ENCODE results near the gene CRK. TPM values are rescaled to one million over a fixed set of nuclear protein-coding genes. Genes with fewer than 3 reads are reported as not detected.

CRK gene
- total RNA-seq, 1 donor from 2014 or later, result 66.2 TPM

DNA sequence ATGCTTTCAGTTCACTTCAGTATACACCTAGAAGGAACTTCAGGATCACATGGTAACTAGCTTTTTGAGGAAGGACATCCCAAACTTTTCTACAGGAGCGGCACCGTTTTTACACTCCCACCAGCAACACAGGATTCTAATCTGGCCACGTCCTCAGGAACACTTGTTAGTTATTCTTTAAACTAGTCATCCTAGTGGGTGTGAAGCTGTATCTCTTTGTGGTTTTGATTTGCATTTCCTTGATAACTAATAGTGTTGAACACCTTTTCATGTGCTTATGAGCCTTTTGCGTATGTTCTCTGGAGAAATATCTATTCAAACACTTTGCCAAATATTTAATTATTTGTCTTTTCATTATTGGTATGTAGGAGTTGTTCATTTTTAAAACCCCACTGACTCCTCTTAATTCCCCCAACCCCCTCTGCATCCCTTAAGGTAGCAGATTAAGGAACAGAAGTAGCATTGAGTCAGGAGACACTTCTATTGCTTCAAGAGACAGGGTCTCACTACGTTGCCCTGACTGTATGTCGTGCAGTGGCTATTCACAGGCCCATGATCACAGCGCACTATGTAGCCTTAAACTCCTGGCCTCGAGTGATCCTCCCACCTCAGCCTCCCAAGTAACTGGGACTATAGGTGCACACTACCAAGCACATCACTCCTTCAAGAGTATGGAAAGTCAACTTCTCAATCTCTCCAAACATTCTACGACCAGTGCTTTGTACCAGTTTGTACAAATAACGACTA, 81.4 kb downstream of the CRK start:
- H3K9me3 ChIP-seq, result no peaks in the 10 kb centered on the region
- peaks cover 86% of the 10 kb centered on the region for H3K4me1 ChIP-seq
- TF ChIP-seq, protein P1, sequence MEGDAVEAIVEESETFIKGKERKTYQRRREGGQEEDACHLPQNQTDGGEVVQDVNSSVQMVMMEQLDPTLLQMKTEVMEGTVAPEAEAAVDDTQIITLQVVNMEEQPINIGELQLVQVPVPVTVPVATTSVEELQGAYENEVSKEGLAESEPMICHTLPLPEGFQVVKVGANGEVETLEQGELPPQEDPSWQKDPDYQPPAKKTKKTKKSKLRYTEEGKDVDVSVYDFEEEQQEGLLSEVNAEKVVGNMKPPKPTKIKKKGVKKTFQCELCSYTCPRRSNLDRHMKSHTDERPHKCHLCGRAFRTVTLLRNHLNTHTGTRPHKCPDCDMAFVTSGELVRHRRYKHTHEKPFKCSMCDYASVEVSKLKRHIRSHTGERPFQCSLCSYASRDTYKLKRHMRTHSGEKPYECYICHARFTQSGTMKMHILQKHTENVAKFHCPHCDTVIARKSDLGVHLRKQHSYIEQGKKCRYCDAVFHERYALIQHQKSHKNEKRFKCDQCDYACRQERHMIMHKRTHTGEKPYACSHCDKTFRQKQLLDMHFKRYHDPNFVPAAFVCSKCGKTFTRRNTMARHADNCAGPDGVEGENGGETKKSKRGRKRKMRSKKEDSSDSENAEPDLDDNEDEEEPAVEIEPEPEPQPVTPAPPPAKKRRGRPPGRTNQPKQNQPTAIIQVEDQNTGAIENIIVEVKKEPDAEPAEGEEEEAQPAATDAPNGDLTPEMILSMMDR (IDR thresholded peaks at IDR 0.05), result no peak
- no peaks in the 10 kb centered on the region for H3K27me3 ChIP-seq (ENCODE audit: low read depth)
- no peak overlapping the region for H3K27ac ChIP-seq
- intact Hi-C loops (cut with DNase I), result no loop called here
- H3K4me3 ChIP-seq, result no peak overlapping the region
- no peak for DNase-seq
- peaks cover 38% of the 10 kb centered on the region for H3K36me3 ChIP-seq
- ATAC-seq, result peak; percentile 24 to 65

DNA sequence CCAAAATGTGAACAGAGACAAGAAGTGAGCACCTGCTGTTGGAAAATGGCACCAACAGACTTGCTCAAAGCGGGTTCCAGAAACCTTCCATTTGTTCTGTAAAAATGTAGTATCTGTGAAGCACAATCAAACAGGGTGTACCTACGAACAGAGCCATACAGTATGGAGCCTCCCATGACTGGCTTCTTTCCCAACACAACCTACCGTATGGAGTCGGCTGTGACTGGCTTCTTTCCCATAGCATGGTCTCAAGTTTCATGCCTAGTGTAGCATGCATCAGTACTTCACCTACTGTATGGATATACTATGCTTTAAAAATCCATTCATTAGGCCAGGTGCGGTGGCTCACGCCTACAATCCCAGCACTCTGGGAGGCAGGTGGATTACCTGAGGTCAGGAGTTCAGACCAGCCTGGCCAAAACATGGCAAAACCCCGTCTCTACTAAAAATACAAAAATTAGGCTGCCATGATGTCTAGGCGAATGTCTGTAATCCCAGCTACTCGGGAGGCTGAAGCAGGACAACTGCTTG, 82.3 kb downstream of the CRK start:
- ATAC-seq (peak in 1 of 2 donors; percentile 25), DNase-seq (no peak)
- Histone ChIP-seq H3K9me3 (no peaks in the 10 kb centered on the region), H3K4me3 (no peak overlapping the region), H3K36me3 (peaks cover 38% of the 10 kb centered on the region), H3K4me1 (peaks cover 86% of the 10 kb centered on the region), H3K27me3 (ENCODE audit: low read depth) (no peaks in the 10 kb centered on the region), H3K27ac (no peak overlapping the region)
- TF ChIP-seq, protein P1 (IDR thresholded peaks at IDR 0.05), result no peak
- intact Hi-C loops (cut with DNase I), result no loop called here

DNA sequence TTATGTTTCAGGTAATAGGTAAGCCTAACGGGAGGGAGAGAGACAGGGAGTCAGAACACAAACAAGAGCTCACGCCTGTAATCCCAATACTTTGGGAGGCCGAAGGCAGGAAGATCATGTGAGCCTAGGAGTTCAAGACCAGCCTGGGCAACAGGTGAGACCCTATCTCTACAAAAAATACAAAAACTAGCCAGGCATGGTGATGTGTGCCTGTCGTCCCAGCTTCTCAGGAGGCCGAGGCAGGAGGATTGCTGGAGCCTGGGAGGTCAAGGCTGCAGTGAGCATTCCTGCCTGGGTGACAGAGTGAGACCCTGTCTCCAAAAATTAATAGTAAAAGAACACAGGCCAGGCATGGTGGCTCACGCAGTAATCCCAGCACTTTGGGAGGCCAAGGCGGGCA, 83.4 kb downstream of the CRK start:
- no peak overlapping the region for H3K4me3 ChIP-seq
- TF ChIP-seq, protein P1 (IDR thresholded peaks at IDR 0.05), result no peak
- ATAC-seq, result no peak
- H3K27ac ChIP-seq, result no peak overlapping the region
- H3K9me3 ChIP-seq, result no peaks in the 10 kb centered on the region
- no peaks in the 10 kb centered on the region for H3K27me3 ChIP-seq (ENCODE audit: low read depth)
- H3K4me1 ChIP-seq, result peaks cover 83% of the 10 kb centered on the region
- DNase-seq, result no peak
- peaks cover 30% of the 10 kb centered on the region for H3K36me3 ChIP-seq
- intact Hi-C loops (cut with DNase I), result no loop called here

DNA sequence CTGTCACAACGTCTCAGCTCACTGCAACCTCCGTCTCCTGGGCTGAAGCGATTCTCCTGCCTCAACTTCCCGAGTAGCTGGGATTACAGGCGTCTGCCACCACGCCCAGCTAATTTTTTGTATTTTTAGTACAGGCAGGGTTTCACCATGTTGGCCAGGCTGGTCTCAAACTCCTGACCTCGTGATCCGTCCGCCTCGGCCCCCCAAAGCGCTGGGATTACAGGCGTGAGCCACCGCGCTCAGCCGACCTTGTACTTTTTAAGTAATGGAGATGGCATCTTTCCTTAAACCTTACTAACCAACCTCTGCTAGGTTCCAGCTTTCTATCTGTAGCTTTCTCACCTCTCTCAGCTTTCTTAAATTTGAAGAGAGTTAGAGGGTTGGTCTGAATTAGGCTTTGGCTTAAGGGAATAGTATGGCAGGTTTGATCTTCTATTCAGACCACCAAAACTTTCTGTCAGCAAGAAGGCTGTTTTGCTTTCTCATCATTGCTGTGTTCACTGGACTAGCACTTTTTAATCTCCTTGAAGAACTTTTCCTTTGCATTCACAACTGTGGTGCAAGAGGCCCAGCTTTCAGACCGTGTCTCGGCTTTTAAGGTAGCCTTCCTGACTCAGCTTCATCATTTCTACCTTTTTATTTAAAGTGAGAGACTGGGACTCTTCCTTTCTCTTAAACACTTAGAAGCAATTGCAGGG, 84.0 kb downstream of the CRK start:
- peaks cover 30% of the 10 kb centered on the region for H3K36me3 ChIP-seq
- ATAC-seq, result no peak
- no peaks in the 10 kb centered on the region for H3K9me3 ChIP-seq
- intact Hi-C loops (cut with DNase I), result no loop called here
- peaks cover 82% of the 10 kb centered on the region for H3K4me1 ChIP-seq
- H3K27ac ChIP-seq, result no peak overlapping the region
- H3K27me3 ChIP-seq (ENCODE audit: low read depth), result no peaks in the 10 kb centered on the region
- H3K4me3 ChIP-seq, result no peak overlapping the region
- DNase-seq, result no peak
- TF ChIP-seq, protein P1 (IDR thresholded peaks at IDR 0.05), result no peak

Other genes starting within 250 kb of the CRK start
- not detected for gene BHLHA9, start 185.8 kb downstream of the CRK start, total RNA-seq
- gene TRARG1, start 176.6 kb downstream of the CRK start, total RNA-seq, result not detected
- gene YWHAE, start 56.0 kb downstream of the CRK start, total RNA-seq, result 383 TPM
- 213 TPM for gene MYO1C, start 36.5 kb upstream of the CRK start, total RNA-seq
- 57.9 TPM for gene INPP5K, start 60.4 kb upstream of the CRK start, total RNA-seq
- gene PITPNA, start 106.6 kb upstream of the CRK start, total RNA-seq, result 71.3 TPM
- 44.6 TPM for gene SLC43A2, start 172.6 kb upstream of the CRK start, total RNA-seq
- 37.4 TPM for gene SCARF1, start 189.5 kb upstream of the CRK start, total RNA-seq
- gene RILP, start 193.6 kb upstream of the CRK start, total RNA-seq, result 41.5 TPM
- 280 TPM for gene PRPF8, start 228.6 kb upstream of the CRK start, total RNA-seq